Gastrocnemius medialis (tissue), 4 donors: Measurements from ENCODE around the gene PDE4D. TPM values are rescaled to one million over a fixed set of nuclear protein-coding genes. Genes with fewer than 3 reads are reported as not detected.
A peak's percentile ranks its signal among the peaks of the same experiment; 100 is the strongest.

Source experiments
- ATAC-seq, 2 donors: fragments of 150-250 bp; one replicate each; pipeline ENCODE4 v1.9.1; 2016
- DNase-seq, 2 donors: peaks; one replicate each; pipeline ENCODE4 v3.0.0-alpha.2; 2019
- H3K27ac ChIP-seq, 4 donors: fragments of 200-600 bp; sonication (generic); 1 replicate in 1 of 4; 2 replicates in 3 of 4; pipeline ENCODE4 v1.5.1; 2016 to 2018; ENCODE audit warnings: mild to moderate bottlenecking in 2 of 4, moderate library complexity in 1 of 4
- H3K27me3 ChIP-seq, 3 donors: fragments of 200-600 bp; sonication (generic) in 2 of 3; 1 replicate in 1 of 3; 2 replicates in 2 of 3; pipeline versions ENCODE4 v1.5.1 to v1.6.0; 2016 to 2019; ENCODE audit warnings: mild to moderate bottlenecking in 1 of 3, moderate library complexity in 1 of 3
- H3K36me3 ChIP-seq, 2 donors: fragments of 200-600 bp; sonication (generic) in 1 of 2; one replicate each; pipeline ENCODE4 v1.5.1; 2017 to 2018
- H3K4me1 ChIP-seq, 2 donors: fragments of 200-600 bp; sonication (generic) in 1 of 2; one replicate each; pipeline ENCODE4 v1.5.1; 2016 to 2017; ENCODE audit warnings: mild to moderate bottlenecking in 2 of 2
- H3K4me3 ChIP-seq, 4 donors: fragments of 200-600 bp; sonication (generic) in 3 of 4; 1 replicate in 1 of 4; 2 replicates in 3 of 4; pipeline ENCODE4 v1.5.1; 2016 to 2019; ENCODE audit warnings: mild to moderate bottlenecking in 2 of 4
- H3K9me3 ChIP-seq, 3 donors: fragments of 200-600 bp; sonication (generic) in 2 of 3; 1 replicate in 1 of 3; 2 replicates in 2 of 3; pipeline ENCODE4 v1.5.1; 2016 to 2019
- POLR2A ChIP-seq, 2 donors: fragments of 450-650 bp; IDR thresholded peaks; one replicate each; pipeline ENCODE4 v1.6.1; 2017; ENCODE audit warnings: antibody characterized with exemption in 2 of 2, mild to moderate bottlenecking in 2 of 2, moderate library complexity in 2 of 2
- in situ Hi-C, 4 donors: fragments of 200-750 bp; cut with MboI; loops; one replicate each; pipeline versions ENCODE4 v1.15.0 to v1.8.0; 2017; ENCODE audit warnings: low sequenced_read_pairs in 4 of 4
- intact Hi-C: fragments of 100-400 bp; cut with DNase I; formaldehyde crosslinking; loops from one replicate; pipeline ENCODE4 v1.15.1; 2023; ENCODE audit warnings: low total_unique reads
- total RNA-seq, 4 donors: library from RNA; depleted of rRNA; stranded (reverse); fragments of >200 nt; gene quantifications; one replicate each; pipeline versions ENCODE4 v1.1.0 to v1.2.3, GENCODE V29; 2016
- TF ChIP-seq, protein P1 (sequence below), 5 experiments: fragments of 450-650 bp in 3 of 5; fragments of 200-600 bp in 2 of 5; sonication (generic) in 2 of 5; IDR thresholded peaks in 4 of 5; conservative IDR thresholded peaks in 1 of 5; 1 replicate in 4 of 5; 2 replicates in 1 of 5; pipeline ENCODE4 v1.5.1; 2016 to 2019; ENCODE audit warnings: antibody characterized with exemption in 5 of 5, mild to moderate bottlenecking in 3 of 5, moderate library complexity in 3 of 5

PDE4D gene
- total RNA-seq, 4 donors from 2014 or later: 133 to 223 (median 185) TPM

DNA sequence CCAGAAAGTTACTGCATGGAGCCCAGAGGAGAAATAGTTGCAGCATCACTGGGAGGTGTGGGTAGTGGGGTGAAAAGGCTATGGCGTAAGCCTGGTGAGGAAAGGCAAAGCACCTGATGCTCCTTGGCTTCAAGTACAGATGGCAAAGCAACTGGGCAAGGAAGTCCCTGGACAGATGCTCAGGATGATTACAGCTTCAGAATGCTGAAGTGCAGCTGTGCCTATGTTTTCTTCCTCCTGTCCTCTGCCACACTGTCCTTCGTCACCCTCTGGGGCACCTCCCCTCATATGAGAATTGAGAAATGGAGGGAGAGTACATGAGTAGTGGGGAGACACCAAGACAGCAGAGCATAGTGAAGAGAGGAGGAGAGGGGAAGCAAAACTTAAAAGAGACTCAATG lies 328.0 kb downstream of the PDE4D start:
- peak; percentile 37 to 59 for TF ChIP-seq POLR2A (IDR thresholded peaks at IDR 0.05)
- TF ChIP-seq, protein P1, sequence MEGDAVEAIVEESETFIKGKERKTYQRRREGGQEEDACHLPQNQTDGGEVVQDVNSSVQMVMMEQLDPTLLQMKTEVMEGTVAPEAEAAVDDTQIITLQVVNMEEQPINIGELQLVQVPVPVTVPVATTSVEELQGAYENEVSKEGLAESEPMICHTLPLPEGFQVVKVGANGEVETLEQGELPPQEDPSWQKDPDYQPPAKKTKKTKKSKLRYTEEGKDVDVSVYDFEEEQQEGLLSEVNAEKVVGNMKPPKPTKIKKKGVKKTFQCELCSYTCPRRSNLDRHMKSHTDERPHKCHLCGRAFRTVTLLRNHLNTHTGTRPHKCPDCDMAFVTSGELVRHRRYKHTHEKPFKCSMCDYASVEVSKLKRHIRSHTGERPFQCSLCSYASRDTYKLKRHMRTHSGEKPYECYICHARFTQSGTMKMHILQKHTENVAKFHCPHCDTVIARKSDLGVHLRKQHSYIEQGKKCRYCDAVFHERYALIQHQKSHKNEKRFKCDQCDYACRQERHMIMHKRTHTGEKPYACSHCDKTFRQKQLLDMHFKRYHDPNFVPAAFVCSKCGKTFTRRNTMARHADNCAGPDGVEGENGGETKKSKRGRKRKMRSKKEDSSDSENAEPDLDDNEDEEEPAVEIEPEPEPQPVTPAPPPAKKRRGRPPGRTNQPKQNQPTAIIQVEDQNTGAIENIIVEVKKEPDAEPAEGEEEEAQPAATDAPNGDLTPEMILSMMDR (IDR thresholded peaks at IDR 0.05 in 4 of 5, conservative IDR thresholded peaks at IDR 0.05 in 1 of 5): no peak
- peak; percentile 78 to 92 for DNase-seq
- peaks cover 63 to 90% of the 10 kb centered on the region in 2 donors for H3K4me1 ChIP-seq
- H3K9me3 ChIP-seq: no peaks in the 10 kb centered on the region
- H3K27me3 ChIP-seq: no peaks in the 10 kb centered on the region
- intact Hi-C loops: loop anchor here (1.0 to 2.0 kb wide), 2 partner anchors 19 to 52 kb away; no protein-coding TSS in a partner anchor
- in situ Hi-C loops: no loop called here
- peak; percentile 77 to 84 for ATAC-seq
- H3K36me3 ChIP-seq: no peaks in the 10 kb centered on the region
- no peak overlapping the region for H3K4me3 ChIP-seq
- H3K27ac ChIP-seq: peak overlapping the region; percentile 87 to 93 (median 90)

DNA sequence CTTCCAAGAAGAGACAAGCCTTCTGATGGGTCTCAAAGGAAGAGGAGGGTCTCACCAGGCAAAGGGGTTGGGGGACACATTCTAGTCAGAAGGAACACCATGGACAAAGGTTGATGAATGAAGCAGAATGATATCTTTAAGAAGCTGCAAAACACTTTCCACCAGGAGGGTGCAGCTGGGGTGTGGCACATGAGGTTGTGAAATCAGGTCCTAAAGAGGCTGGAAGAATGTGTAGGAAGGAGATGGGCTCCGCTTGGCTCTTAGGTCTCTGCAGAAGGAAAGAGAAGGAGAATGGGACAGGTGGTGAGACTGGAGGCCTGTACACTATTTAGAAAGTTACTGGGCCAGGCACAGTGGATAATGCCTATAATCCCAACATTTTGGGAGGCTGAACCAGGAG lies 328.6 kb downstream of the PDE4D start:
- Histone ChIP-seq H3K4me1 (peaks cover 59 to 90% of the 10 kb centered on the region in 2 donors), H3K4me3 (no peak overlapping the region), H3K36me3 (no peaks in the 10 kb centered on the region), H3K27ac (peak overlapping the region; percentile 87 to 93 (median 90)), H3K9me3 (no peaks in the 10 kb centered on the region), H3K27me3 (no peaks in the 10 kb centered on the region)
- in situ Hi-C loops (no loop called here), intact Hi-C loops (loop anchor here (1.0 to 2.0 kb wide), 2 partner anchors 20 to 52 kb away; no protein-coding TSS in a partner anchor)
- DNase-seq (no peak), ATAC-seq (no peak)
- TF ChIP-seq, protein P1 (IDR thresholded peaks at IDR 0.05 in 4 of 5, conservative IDR thresholded peaks at IDR 0.05 in 1 of 5): no peak
- no peak for TF ChIP-seq POLR2A (IDR thresholded peaks at IDR 0.05)

DNA sequence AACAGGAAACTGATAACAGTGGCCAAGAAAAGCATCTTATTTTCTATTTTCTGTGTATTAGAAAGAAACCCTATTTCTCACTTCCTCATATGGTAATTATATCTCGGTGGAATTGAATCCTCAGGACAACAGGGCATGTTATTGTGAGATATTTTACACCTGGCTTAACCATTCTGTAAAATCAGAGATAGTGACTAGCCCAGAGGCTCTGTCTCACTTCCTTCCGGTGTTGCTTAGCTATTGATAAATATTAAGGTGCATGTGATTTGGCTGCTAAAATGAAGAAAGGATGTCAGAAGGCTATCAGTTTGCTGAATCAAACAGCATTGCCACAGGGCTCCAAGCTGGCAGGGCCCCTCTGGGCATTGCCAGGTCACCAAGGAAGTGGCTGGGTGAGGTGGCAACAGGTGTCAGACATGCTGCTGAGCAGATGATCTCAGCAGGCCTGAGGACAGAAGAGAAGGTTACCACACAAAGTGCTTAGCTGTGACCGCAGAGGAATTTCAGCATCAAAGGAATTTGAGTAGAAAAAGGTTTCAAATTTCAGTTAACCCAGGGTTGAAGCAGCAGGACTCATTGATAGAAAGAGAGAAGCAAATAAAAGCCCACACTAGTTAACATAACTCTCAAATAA lies 330.7 kb downstream of the PDE4D start:
- Histone ChIP-seq H3K36me3 (no peaks in the 10 kb centered on the region), H3K4me1 (peaks cover 67 to 94% of the 10 kb centered on the region in 2 donors), H3K27ac (peak overlapping the region; percentile 87 to 93 (median 90)), H3K9me3 (no peaks in the 10 kb centered on the region), H3K27me3 (no peaks in the 10 kb centered on the region), H3K4me3 (no peak overlapping the region)
- ATAC-seq: peak; percentile 84 to 86
- TF ChIP-seq, protein P1 (IDR thresholded peaks at IDR 0.05 in 4 of 5, conservative IDR thresholded peaks at IDR 0.05 in 1 of 5): no peak
- TF ChIP-seq POLR2A (IDR thresholded peaks at IDR 0.05): no peak
- peak; percentile 92 to 96 for DNase-seq
- intact Hi-C loops (loop anchor here (1.0 to 2.0 kb wide), 2 partner anchors 19 to 204 kb away; no protein-coding TSS in a partner anchor), in situ Hi-C loops (no loop called here)

DNA sequence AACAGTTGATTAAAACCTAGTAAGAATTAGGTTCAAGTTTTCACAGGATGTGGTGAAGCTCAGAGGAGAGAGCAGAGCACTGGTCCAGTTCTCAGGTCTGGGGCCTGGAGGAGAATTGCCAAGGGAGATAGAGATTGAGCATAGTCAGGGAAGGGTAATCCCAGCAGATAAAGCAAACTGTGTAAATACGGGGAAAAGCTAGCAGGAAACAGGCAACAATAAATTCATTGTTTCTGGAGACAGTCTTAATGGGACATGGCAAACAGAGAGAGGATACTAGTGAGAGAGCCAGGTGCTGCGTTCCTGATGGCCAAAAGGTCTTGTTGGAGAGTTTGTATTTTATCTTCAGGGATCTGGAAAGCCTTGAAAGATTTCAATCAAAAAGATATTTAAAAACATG lies 333.0 kb downstream of the PDE4D start:
- peak overlapping the region; percentile 87 to 93 (median 90) for H3K27ac ChIP-seq
- intact Hi-C loops (no loop called here), in situ Hi-C loops (no loop called here)
- no peak for DNase-seq
- no peaks in the 10 kb centered on the region for H3K9me3 ChIP-seq
- no peak overlapping the region for H3K4me3 ChIP-seq
- peaks cover 56 to 94% of the 10 kb centered on the region in 2 donors for H3K4me1 ChIP-seq
- H3K27me3 ChIP-seq: no peaks in the 10 kb centered on the region
- no peak for TF ChIP-seq POLR2A (IDR thresholded peaks at IDR 0.05)
- no peaks in the 10 kb centered on the region for H3K36me3 ChIP-seq
- ATAC-seq: no peak

DNA sequence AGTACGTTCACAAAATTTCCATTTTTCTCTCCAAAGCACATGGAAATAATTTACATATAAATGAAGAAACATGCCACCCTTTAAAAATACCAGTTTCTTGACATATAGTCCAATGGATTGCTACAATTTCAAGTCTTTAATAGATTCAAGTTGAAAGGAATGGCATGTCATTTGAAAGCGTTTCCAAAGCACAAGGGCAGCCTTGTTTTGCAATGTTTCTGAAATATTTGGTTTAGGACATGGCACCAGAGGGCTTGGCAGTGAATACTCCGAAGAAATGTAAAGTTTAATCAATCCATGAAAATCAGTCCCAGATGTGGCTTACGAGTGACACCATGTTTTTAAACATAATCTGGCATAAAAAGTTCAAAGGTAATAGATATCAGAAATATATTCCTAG lies 333.7 kb downstream of the PDE4D start:
- intact Hi-C loops (no loop called here), in situ Hi-C loops (no loop called here)
- peak overlapping the region; percentile 87 to 93 (median 90) for H3K27ac ChIP-seq
- TF ChIP-seq, protein P1 (IDR thresholded peaks at IDR 0.05 in 4 of 5, conservative IDR thresholded peaks at IDR 0.05 in 1 of 5): no peak
- TF ChIP-seq POLR2A (IDR thresholded peaks at IDR 0.05): no peak
- no peaks in the 10 kb centered on the region for H3K27me3 ChIP-seq
- H3K36me3 ChIP-seq: no peaks in the 10 kb centered on the region
- H3K4me3 ChIP-seq: no peak overlapping the region
- H3K4me1 ChIP-seq: peaks cover 53 to 88% of the 10 kb centered on the region in 2 donors
- no peak for DNase-seq
- no peaks in the 10 kb centered on the region for H3K9me3 ChIP-seq
- no peak for ATAC-seq
